ENCODE data around the gene USP21.

DNA sequence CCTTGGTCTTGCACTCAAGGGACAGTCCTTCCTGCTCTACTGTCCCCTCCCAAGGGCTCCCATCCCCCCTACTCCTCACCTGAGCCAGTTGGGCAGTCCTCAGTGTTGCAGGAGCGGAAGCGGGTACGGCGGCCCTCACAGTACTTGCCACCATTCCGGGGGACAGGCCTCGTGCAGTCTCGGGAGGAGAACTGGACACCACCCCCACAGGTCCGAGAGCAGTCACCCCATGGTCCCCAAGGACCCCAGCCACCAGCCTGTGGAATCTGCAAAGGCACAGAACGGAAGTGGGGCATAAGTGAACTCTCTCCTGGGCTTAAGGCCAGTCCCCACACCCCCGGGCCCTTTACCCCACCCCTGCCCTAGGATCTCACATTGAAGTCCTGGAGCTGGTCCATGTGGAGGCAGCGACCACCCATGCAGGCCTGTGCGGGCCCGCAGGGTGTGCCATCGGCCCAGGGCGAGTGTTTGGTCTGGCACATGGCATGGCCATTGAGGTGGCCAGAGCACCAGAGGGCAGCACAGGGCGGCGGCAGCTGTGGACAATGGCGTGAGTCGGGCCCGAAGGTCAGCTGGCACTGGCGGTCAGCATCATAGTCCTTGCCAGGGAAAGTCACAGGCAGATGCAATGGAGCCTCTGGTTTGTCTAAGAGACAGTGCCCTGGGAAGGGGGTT lies 34.4 kb downstream of the USP21 start:
- TF ChIP-seq EZH2 (IDR thresholded peaks at IDR 0.05): no peak
- no peak for TF ChIP-seq POLR2AphosphoS5 (IDR thresholded peaks at IDR 0.05; ENCODE audit: borderline replicate concordance, low read depth, low read length)
- no peak for TF ChIP-seq FOXP2 (optimal IDR thresholded peaks at IDR 0.05; ENCODE audit: control extremely low read depth, extremely low read length, insufficient read depth)
